ENCODE measurements around the gene PRKCB. TPM values are rescaled to one million over a fixed set of nuclear protein-coding genes. Genes with fewer than 3 reads are reported as not detected.

Gene PRKCB
- total RNA-seq, 4 donors from 2014 or later, result 7.0 to 88.3 (median 15.9) TPM

- H3K36me3 ChIP-seq, result no peaks in the 10 kb centered on the region
- no peak overlapping the region for H3K27ac ChIP-seq
- no peak for TF ChIP-seq CTCF (IDR thresholded peaks at IDR 0.05)
- no peak for TF ChIP-seq POLR2A (IDR thresholded peaks at IDR 0.05)
- H3K4me1 ChIP-seq, result no peaks in the 10 kb centered on the region
- DNase-seq, result no peak
- H3K9me3 ChIP-seq, result no peaks in the 10 kb centered on the region
- no peak overlapping the region for H3K4me3 ChIP-seq
- no peaks in the 10 kb centered on the region for H3K27me3 ChIP-seq
These were observed 367.9 kb downstream of the PRKCB start for GRCh38 chr16:24203675-24204074.

DNA sequence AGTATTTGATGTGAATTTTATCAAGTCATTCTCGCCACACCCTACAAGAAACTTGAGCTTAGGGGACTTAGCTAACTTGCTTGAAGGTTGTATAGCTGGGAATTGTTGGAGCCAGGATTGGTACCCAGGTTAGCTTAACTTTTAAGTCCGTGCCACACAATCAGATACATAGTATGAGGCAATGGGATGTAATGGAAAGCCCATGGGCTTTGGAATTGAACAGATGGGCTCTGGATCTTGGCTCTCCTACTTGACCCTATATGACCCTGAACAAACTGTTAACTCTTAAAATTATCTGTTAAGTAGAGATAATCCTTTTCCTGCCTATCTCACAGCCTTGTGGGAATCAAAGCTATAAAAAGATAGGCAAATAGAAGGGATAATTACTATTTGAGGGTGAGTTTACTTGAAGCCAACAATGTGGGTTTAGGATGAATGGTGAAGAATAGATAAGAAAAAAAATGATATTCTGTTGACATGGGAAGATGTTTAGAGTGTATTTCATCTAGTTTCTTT lies 368.4 kb downstream of the PRKCB start:
- no peaks in the 10 kb centered on the region for H3K9me3 ChIP-seq
- no peak overlapping the region for H3K27ac ChIP-seq
- no peak for TF ChIP-seq CTCF (IDR thresholded peaks at IDR 0.05)
- no peak for TF ChIP-seq POLR2A (IDR thresholded peaks at IDR 0.05)
- no peaks in the 10 kb centered on the region for H3K27me3 ChIP-seq
- no peaks in the 10 kb centered on the region for H3K36me3 ChIP-seq
- H3K4me3 ChIP-seq, result no peak overlapping the region
- no peaks in the 10 kb centered on the region for H3K4me1 ChIP-seq
- DNase-seq, result no peak

- DNase-seq, result no peak
- Histone ChIP-seq H3K4me1 (no peaks in the 10 kb centered on the region), H3K9me3 (no peaks in the 10 kb centered on the region), H3K27ac (no peak overlapping the region), H3K27me3 (no peaks in the 10 kb centered on the region), H3K4me3 (no peak overlapping the region), H3K36me3 (no peaks in the 10 kb centered on the region)
- no peak for TF ChIP-seq POLR2A (IDR thresholded peaks at IDR 0.05)
- TF ChIP-seq CTCF (IDR thresholded peaks at IDR 0.05), result no peak
These were observed 371.1 kb downstream of the PRKCB start for GRCh38 chr16:24206926-24207325.

DNA sequence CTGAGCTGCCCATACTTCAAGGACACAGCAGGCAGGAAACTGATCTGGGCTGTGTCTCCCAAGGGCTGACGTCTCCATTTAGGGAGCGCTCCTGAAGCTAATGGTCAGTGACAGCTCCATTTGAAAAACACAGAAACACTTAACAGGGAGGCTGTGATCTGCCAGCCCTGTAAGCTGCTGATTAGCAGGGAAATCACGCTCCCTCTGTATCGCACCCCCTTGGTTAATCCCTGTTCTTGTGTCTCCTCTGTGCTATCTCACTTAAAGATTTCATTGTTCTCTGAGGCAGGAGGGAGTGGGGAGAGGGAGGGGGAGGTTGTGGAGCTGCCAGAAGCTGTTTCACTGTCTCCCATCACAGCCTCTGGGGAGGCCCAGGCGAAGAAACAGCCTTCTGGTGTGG lies 372.9 kb downstream of the PRKCB start:
- H3K9me3 ChIP-seq, result no peaks in the 10 kb centered on the region
- H3K36me3 ChIP-seq, result no peaks in the 10 kb centered on the region
- H3K27me3 ChIP-seq, result no peaks in the 10 kb centered on the region
- H3K27ac ChIP-seq, result no peak overlapping the region
- no peaks in the 10 kb centered on the region for H3K4me1 ChIP-seq
- no peak overlapping the region for H3K4me3 ChIP-seq
- DNase-seq, result no peak
- TF ChIP-seq POLR2A (IDR thresholded peaks at IDR 0.05), result no peak
- TF ChIP-seq CTCF (IDR thresholded peaks at IDR 0.05), result no peak

GRCh38 chr16:24214992-24215391 lies 379.2 kb downstream of the PRKCB start:
- TF ChIP-seq POLR2A (IDR thresholded peaks at IDR 0.05) (no peak), CTCF (IDR thresholded peaks at IDR 0.05) (no peak)
- no peaks in the 10 kb centered on the region for H3K9me3 ChIP-seq
- no peak for DNase-seq
- H3K27ac ChIP-seq, result no peak overlapping the region
- no peaks in the 10 kb centered on the region for H3K36me3 ChIP-seq
- H3K4me3 ChIP-seq, result no peak overlapping the region
- no peaks in the 10 kb centered on the region for H3K27me3 ChIP-seq
- H3K4me1 ChIP-seq, result no peaks in the 10 kb centered on the region

GRCh38 chr16:24216961-24217360 lies 381.2 kb downstream of the PRKCB start:
- H3K4me3 ChIP-seq, result no peak overlapping the region
- TF ChIP-seq POLR2A (IDR thresholded peaks at IDR 0.05), result no peak
- no peak for TF ChIP-seq CTCF (IDR thresholded peaks at IDR 0.05)
- DNase-seq, result no peak
- H3K4me1 ChIP-seq, result no peaks in the 10 kb centered on the region
- no peaks in the 10 kb centered on the region for H3K36me3 ChIP-seq
- no peak overlapping the region for H3K27ac ChIP-seq
- H3K9me3 ChIP-seq, result no peaks in the 10 kb centered on the region
- no peaks in the 10 kb centered on the region for H3K27me3 ChIP-seq
